ENCODE measurements around the gene MRRF.

GRCh38 chr9:122276096-122276495 lies 11.4 kb downstream of the MRRF start:
- TF ChIP-seq POLR2A (IDR thresholded peaks at IDR 0.05) (no peak), CTCF (IDR thresholded peaks at IDR 0.05) (no peak)

Measured in prostate gland (tissue), 2 donors.